MCF 10A (cell line): Measurements from ENCODE around the gene PGM5. TPM values are rescaled to one million over a fixed set of nuclear protein-coding genes. Genes with fewer than 3 reads are reported as not detected.
A peak's percentile ranks its signal among the peaks of the same experiment; 100 is the strongest.

Experiments used
- BruUV-seq: library from RNA; stranded (reverse); fragments of 400-500 nt; replicated peaks from 2 replicates; lab custom pipeline; 2021; lab: Mats Ljungman, UMichigan
- CTCF ChIA-PET: fragments of 300-600 bp; sonication (Branson Sonifier 250); formaldehyde crosslinking; extraction: SDS; loops from one replicate; lab custom pipeline; 2021; ENCODE audit warnings: antibody characterized with exemption, inconsistent platforms; lab: Yijun Ruan, JAX
- POLR2A ChIA-PET: fragments of 300-600, 350-650 bp; sonication (Branson Sonifier 250); formaldehyde crosslinking; extraction: SDS; loops from one replicate; lab custom pipeline; 2020; ENCODE audit warnings: antibody characterized with exemption, inconsistent platforms; lab: Yijun Ruan, JAX
- DNase-seq: peaks from one replicate; pipeline ENCODE4 v3.0.0-alpha.2; 2018; ENCODE audit not compliant: unreplicated experiment
- H3K27ac Mint-ChIP-seq: one replicate; pipeline ENCODE4 v1.8.0; 2022; ENCODE audit warnings: mild to moderate bottlenecking, low read depth, mixed read lengths; ENCODE audit not compliant: unreplicated experiment
- H3K27me3 Mint-ChIP-seq: one replicate; pipeline ENCODE4 v1.8.0; 2022; ENCODE audit warnings: mixed read lengths; ENCODE audit not compliant: insufficient read depth, unreplicated experiment
- H3K36me3 Mint-ChIP-seq: one replicate; pipeline ENCODE4 v1.8.0; 2022; ENCODE audit warnings: mild to moderate bottlenecking, moderate library complexity, mixed read lengths; ENCODE audit not compliant: insufficient read depth, unreplicated experiment
- H3K4me1 Mint-ChIP-seq: one replicate; pipeline ENCODE4 v1.8.0; 2022; ENCODE audit warnings: mixed read lengths; ENCODE audit not compliant: insufficient read depth, unreplicated experiment
- H3K4me3 Mint-ChIP-seq: one replicate; pipeline ENCODE4 v1.8.0; 2022; ENCODE audit warnings: mild to moderate bottlenecking, moderate library complexity, mixed read lengths; ENCODE audit not compliant: unreplicated experiment
- H3K9me3 Mint-ChIP-seq: one replicate; pipeline ENCODE4 v1.8.0; 2022; ENCODE audit warnings: mixed read lengths; ENCODE audit not compliant: unreplicated experiment
- intact Hi-C: fragments of 100-400 bp; cut with micrococcal nuclease; formaldehyde crosslinking; loops from 2 replicates; pipeline ENCODE4 v1.14.1; 2022
- total RNA-seq: library from RNA; stranded (reverse); gene quantifications from 2 replicates; pipeline ENCODE4 v1.2.3, GENCODE V29; 2022
- TF ChIP-seq, protein P1 (sequence below): fragments of 200-600 bp; IDR thresholded peaks from one replicate; pipeline ENCODE4 v1.8.0; 2022; ENCODE audit warnings: antibody characterized with exemption, mild to moderate bottlenecking; ENCODE audit not compliant: unreplicated experiment

PGM5 gene
- total RNA-seq, 1 experiment from 2014 or later = not detected

DNA sequence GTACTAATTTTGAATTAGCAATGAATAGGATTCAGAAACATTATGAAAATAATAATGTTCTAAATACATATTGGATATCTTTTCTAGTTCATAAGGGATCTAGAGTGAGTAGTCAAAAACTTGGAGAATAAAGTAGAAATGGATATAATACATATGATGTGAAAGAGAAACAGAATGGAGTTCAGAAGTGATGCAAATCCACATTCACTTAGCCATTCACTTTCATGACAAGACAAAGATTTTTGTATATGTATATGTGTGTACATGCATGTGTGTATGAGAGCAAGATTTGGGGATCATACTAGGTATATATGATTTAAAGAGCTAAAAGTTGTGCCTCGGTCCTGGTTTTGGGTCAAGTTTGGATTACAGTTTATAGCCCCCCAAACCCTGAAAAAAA is 150.1 kb downstream of the PGM5 start:
- peaks cover under 1% of the 10 kb centered on the region for H3K4me1 Mint-ChIP-seq
- no TSS peak for BruUV-seq
- TF ChIP-seq, protein P1, sequence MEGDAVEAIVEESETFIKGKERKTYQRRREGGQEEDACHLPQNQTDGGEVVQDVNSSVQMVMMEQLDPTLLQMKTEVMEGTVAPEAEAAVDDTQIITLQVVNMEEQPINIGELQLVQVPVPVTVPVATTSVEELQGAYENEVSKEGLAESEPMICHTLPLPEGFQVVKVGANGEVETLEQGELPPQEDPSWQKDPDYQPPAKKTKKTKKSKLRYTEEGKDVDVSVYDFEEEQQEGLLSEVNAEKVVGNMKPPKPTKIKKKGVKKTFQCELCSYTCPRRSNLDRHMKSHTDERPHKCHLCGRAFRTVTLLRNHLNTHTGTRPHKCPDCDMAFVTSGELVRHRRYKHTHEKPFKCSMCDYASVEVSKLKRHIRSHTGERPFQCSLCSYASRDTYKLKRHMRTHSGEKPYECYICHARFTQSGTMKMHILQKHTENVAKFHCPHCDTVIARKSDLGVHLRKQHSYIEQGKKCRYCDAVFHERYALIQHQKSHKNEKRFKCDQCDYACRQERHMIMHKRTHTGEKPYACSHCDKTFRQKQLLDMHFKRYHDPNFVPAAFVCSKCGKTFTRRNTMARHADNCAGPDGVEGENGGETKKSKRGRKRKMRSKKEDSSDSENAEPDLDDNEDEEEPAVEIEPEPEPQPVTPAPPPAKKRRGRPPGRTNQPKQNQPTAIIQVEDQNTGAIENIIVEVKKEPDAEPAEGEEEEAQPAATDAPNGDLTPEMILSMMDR = no peak
- no peaks in the 10 kb centered on the region for H3K36me3 Mint-ChIP-seq
- intact Hi-C loops = loop anchor here (5.0 kb wide), 1 partner anchor 61 kb away; no protein-coding TSS in a partner anchor
- DNase-seq = no peak
- H3K27me3 Mint-ChIP-seq = no peaks in the 10 kb centered on the region
- no peaks in the 10 kb centered on the region for H3K9me3 Mint-ChIP-seq
- H3K27ac Mint-ChIP-seq = no peak overlapping the region
- H3K4me3 Mint-ChIP-seq = no peak overlapping the region
- POLR2A ChIA-PET = no interaction called here
- CTCF ChIA-PET = interaction anchor here (0.6 to 4.0 kb wide), 18 partner anchors 9 to 790 kb away, joined by 3 to 25 read pairs (median 4); partner anchors contain the start of gene FXN

DNA sequence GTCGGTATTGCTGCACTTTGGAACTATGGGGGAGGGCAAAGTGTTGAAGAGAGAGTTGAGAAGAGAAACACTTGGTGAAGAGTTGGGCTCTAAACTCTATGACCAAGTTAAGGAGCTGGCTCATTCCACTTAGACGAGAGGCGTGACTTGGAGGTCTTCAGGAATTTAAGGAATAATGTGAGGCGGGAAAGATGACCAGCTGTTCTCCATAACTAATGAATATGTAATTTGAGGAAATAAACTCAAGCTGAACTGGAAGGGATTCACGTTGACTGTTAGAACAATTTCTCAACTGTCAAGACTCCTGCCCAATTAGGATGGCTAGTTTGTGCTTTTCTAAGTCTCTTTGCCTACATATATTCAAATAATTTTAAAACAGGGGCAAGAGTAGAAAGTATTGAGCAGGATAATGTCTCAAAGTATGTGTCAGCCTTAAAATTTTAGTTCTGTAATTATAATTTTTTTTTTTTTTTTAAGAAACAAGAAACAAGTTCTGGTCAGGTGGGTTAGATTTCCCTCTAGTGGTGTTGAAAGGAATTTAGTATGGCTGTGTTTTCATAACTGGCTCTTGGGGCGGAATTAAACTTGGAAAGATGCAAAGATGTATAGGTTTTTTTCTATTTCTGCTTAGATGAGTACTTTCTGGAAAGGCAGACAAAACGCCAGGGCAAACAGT is 150.9 kb downstream of the PGM5 start:
- Mint-ChIP-seq H3K4me1 (no peaks in the 10 kb centered on the region), H3K9me3 (no peaks in the 10 kb centered on the region), H3K27me3 (no peaks in the 10 kb centered on the region), H3K36me3 (no peaks in the 10 kb centered on the region), H3K4me3 (no peak overlapping the region), H3K27ac (no peak overlapping the region)
- BruUV-seq = no TSS peak
- intact Hi-C loops = loop anchor here (1.0 to 5.0 kb wide), 2 partner anchors 60 to 492 kb away; no protein-coding TSS in a partner anchor
- POLR2A ChIA-PET = no interaction called here
- TF ChIP-seq, protein P1 = peak; percentile 63
- DNase-seq = peak; percentile 36
- CTCF ChIA-PET = interaction anchor here (0.6 to 4.0 kb wide), 28 partner anchors 8 to 789 kb away, joined by 3 to 26 read pairs (median 4); partner anchors contain the start of gene FXN

DNA sequence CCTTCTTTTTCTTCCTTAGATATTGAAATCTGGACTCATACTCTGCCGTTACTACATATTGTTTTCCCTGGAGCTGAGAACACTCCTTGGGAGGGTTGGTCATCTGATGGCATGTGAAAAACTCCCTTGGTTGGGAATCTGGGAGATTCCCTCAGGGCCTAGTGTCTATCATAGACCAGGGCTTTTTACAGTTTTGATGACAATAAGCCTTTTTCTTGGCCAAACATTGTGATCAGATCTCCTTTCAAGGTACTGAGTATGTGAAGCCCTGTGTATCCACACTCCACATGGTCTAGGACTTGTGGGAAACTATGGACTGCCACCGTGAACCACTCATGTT is 151.4 kb downstream of the PGM5 start:
- H3K27me3 Mint-ChIP-seq = no peaks in the 10 kb centered on the region
- intact Hi-C loops = loop anchor here (1.0 to 5.0 kb wide), 2 partner anchors 60 to 492 kb away; no protein-coding TSS in a partner anchor
- no peak overlapping the region for H3K4me3 Mint-ChIP-seq
- CTCF ChIA-PET = interaction anchor here (0.6 to 4.0 kb wide), 22 partner anchors 9 to 688 kb away, joined by 3 to 26 read pairs (median 4); no protein-coding TSS in a partner anchor
- H3K9me3 Mint-ChIP-seq = no peaks in the 10 kb centered on the region
- no peak overlapping the region for H3K27ac Mint-ChIP-seq
- DNase-seq = no peak
- no peaks in the 10 kb centered on the region for H3K36me3 Mint-ChIP-seq
- H3K4me1 Mint-ChIP-seq = no peaks in the 10 kb centered on the region
- TF ChIP-seq, protein P1 = no peak
- POLR2A ChIA-PET = no interaction called here
- BruUV-seq = no TSS peak

DNA sequence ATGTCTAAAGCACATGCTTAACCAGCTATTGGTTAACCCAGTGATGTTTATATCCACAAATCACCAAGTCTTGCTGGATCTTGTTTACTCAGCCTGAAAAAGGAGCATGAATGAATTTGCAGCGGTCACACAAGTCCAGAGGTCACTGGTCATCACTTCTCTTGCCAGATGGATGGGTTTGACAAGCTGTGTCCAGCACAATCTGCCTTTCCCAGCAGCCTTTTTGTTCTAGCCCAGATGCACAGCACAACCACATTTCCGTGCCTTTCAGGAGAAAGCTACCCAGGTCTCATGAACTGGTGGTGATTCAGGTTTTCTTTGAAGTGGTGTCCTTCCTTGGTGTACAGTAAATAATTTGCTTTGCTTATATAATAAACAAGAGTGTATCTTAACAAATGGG is 152.1 kb downstream of the PGM5 start:
- BruUV-seq = no TSS peak
- no peaks in the 10 kb centered on the region for H3K4me1 Mint-ChIP-seq
- ChIA-PET CTCF (interaction anchor here (0.7 to 4.0 kb wide), 22 partner anchors 9 to 524 kb away, joined by 3 to 26 read pairs (median 4); no protein-coding TSS in a partner anchor), POLR2A (no interaction called here)
- no peak overlapping the region for H3K27ac Mint-ChIP-seq
- H3K27me3 Mint-ChIP-seq = no peaks in the 10 kb centered on the region
- no peak overlapping the region for H3K4me3 Mint-ChIP-seq
- TF ChIP-seq, protein P1 = no peak
- no peaks in the 10 kb centered on the region for H3K9me3 Mint-ChIP-seq
- H3K36me3 Mint-ChIP-seq = no peaks in the 10 kb centered on the region
- DNase-seq = no peak
- intact Hi-C loops = loop anchor here (5.0 kb wide), 1 partner anchor 59 kb away; no protein-coding TSS in a partner anchor
